Measurements from ENCODE around the gene RAD51B. TPM values are rescaled to one million over a fixed set of nuclear protein-coding genes. Genes with fewer than 3 reads are reported as not detected.
A peak's percentile ranks its signal among the peaks of the same experiment; 100 is the strongest.

The RAD51B gene
- total RNA-seq, 4 donors from 2014 or later, result 19.6 to 39.7 (median 25.4) TPM

DNA sequence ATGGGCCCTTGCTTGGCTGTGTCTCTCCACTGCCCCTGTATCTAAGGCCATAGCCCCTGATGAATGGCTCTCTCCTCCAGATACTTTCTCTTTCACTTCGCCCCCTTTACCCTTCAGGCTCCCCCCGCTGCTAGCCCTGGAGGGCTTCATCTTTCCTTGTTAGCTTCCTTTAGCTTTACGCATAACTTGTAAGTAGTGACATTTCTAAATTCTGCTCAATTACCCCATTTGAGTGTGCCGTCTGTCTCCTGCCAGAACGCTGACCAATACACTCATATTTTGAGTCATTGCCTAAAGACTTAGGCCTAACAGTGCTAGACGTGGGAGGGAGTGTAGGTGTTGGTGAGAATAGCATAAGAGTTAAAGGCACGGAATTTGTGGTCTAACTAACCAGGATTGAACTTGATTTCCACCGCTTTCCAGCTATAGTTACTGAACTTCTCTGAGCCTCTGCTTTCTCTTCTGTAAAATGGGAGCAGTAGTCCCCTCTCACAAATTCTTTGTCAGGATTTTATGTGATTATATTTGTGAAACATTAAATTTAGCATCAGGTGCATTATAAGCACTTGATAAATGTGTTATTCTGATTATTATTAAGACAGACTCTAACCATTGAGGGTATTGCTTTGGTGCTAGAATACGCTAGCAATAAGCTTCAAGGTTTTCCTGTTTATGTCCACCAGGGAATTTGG is 844.0 kb downstream of the RAD51B start:
- 84% methylated on average over 9 of the region's 9 CpGs for WGBS
- Histone ChIP-seq H3K9me3 (no peaks in the 10 kb centered on the region), H3K36me3 (no peaks in the 10 kb centered on the region), H3K4me1 (peaks cover 49% of the 10 kb centered on the region), H3K27me3 (no peaks in the 10 kb centered on the region), H3K4me3 (no peak overlapping the region), H3K27ac (no peak overlapping the region)
- TF ChIP-seq EP300 (IDR thresholded peaks at IDR 0.05) (no peak), POLR2A (IDR thresholded peaks at IDR 0.05) (no peak), POLR2AphosphoS5 (IDR thresholded peaks at IDR 0.05) (no peak)
- TF ChIP-seq, protein P1, sequence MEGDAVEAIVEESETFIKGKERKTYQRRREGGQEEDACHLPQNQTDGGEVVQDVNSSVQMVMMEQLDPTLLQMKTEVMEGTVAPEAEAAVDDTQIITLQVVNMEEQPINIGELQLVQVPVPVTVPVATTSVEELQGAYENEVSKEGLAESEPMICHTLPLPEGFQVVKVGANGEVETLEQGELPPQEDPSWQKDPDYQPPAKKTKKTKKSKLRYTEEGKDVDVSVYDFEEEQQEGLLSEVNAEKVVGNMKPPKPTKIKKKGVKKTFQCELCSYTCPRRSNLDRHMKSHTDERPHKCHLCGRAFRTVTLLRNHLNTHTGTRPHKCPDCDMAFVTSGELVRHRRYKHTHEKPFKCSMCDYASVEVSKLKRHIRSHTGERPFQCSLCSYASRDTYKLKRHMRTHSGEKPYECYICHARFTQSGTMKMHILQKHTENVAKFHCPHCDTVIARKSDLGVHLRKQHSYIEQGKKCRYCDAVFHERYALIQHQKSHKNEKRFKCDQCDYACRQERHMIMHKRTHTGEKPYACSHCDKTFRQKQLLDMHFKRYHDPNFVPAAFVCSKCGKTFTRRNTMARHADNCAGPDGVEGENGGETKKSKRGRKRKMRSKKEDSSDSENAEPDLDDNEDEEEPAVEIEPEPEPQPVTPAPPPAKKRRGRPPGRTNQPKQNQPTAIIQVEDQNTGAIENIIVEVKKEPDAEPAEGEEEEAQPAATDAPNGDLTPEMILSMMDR (IDR thresholded peaks at IDR 0.05), result no peak
- DNase-seq (ENCODE audit: low spot score in 2 of 2), result no peak

DNA sequence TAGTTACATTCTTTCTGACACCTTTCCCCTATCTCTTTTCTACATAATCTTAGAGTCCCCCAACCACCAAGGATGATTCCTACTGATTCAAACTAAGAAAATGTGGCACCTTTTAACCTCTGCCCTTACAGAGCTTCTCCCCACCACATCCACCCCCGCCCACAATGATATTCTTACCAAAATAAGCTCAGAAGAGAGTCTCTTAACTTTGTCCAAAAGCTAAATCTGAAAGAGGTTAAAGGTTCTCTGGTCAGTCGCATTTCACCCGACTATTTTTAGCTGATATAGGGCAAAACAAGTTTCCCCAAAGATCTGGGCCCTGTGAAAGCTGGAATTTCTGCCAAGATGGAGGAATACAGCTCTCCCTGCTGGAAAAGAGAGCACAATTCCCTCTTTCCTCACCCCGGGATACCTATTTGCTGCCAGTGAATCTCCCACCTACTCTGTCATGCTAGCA is 844.7 kb downstream of the RAD51B start:
- TF ChIP-seq, protein P1 (IDR thresholded peaks at IDR 0.05), result no peak
- TF ChIP-seq POLR2A (IDR thresholded peaks at IDR 0.05), result no peak
- TF ChIP-seq POLR2AphosphoS5 (IDR thresholded peaks at IDR 0.05), result no peak
- no peak for TF ChIP-seq EP300 (IDR thresholded peaks at IDR 0.05)
- H3K4me3 ChIP-seq, result no peak overlapping the region
- no peaks in the 10 kb centered on the region for H3K36me3 ChIP-seq
- no peak for DNase-seq (ENCODE audit: low spot score in 2 of 2)
- H3K9me3 ChIP-seq, result no peaks in the 10 kb centered on the region
- H3K27ac ChIP-seq, result no peak overlapping the region
- 80% methylated on average over 4 of the region's 4 CpGs for WGBS
- H3K27me3 ChIP-seq, result no peaks in the 10 kb centered on the region
- H3K4me1 ChIP-seq, result peaks cover 49% of the 10 kb centered on the region

DNA sequence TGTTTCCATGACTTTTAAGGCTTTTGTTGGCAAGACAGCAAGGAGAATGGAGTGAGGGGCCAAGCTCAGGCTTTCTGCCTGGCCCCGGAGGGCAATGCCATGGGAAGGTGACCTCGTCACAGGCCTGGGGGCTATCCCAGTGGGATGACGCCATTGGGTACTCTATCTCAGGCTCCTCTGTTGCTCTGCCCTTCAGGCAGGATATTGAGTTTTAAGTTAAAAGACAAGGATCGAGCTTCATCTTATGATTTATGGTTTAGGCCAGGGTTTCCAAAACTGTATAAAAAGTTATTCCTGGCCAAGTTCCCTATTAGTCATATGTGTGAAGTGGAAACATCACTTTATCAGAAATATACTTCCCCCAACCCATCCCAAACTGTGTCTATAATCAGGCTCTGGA is 845.6 kb downstream of the RAD51B start:
- Histone ChIP-seq H3K9me3 (no peaks in the 10 kb centered on the region), H3K27me3 (no peaks in the 10 kb centered on the region), H3K4me3 (no peak overlapping the region), H3K27ac (no peak overlapping the region), H3K36me3 (no peaks in the 10 kb centered on the region), H3K4me1 (peaks cover 50% of the 10 kb centered on the region)
- TF ChIP-seq POLR2AphosphoS5 (IDR thresholded peaks at IDR 0.05), result no peak
- no peak for TF ChIP-seq POLR2A (IDR thresholded peaks at IDR 0.05)
- TF ChIP-seq, protein P1 (IDR thresholded peaks at IDR 0.05), result no peak
- TF ChIP-seq EP300 (IDR thresholded peaks at IDR 0.05), result no peak
- WGBS, result 33% methylated on average over 4 of the region's 4 CpGs
- no peak for DNase-seq (ENCODE audit: low spot score in 2 of 2)

DNA sequence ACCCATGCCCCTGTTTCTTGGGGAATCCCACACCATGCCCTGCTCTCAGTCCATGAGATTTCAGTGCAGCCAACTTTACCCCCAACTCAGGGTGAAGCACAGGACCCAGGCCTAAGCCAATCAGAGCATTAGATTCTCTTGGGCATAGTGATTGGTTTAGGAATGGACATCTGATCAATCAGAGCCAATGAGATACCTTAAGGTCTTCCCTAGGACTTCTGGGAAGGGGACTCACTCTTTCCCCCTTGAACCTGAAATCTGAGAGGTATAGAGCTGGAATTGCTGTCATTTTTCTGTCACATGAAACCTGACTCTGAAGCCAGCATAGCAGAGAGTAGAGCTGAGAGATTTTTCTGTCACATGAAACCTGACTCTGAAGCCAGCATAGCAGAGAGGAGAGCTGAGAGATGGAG is 846.2 kb downstream of the RAD51B start:
- H3K4me3 ChIP-seq, result no peak overlapping the region
- no peaks in the 10 kb centered on the region for H3K27me3 ChIP-seq
- no peaks in the 10 kb centered on the region for H3K36me3 ChIP-seq
- TF ChIP-seq, protein P1 (IDR thresholded peaks at IDR 0.05), result no peak
- TF ChIP-seq POLR2A (IDR thresholded peaks at IDR 0.05) (no peak), POLR2AphosphoS5 (IDR thresholded peaks at IDR 0.05) (no peak), EP300 (IDR thresholded peaks at IDR 0.05) (no peak)
- peak overlapping the region; percentile 4 for H3K27ac ChIP-seq
- no peaks in the 10 kb centered on the region for H3K9me3 ChIP-seq
- DNase-seq (ENCODE audit: low spot score in 2 of 2), result no peak
- H3K4me1 ChIP-seq, result peaks cover 57% of the 10 kb centered on the region

DNA sequence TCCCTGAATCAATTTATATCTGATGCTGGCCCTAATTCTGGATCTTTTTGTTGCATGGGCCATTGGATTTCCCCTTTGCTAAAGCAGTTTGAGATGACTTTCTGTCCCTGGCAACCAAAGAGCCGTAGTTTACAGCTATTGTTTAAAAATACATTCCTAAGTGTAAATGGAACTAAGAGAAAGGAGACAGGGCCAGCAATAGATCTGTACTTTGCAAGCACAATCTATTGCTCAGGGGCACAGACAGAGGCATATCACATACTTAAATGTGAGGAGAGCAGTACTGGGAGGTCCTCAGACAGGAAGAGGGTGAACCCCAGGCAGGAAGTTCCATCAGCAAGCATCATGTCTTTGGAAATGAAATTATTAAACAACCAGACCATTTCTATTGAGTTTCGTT is 846.7 kb downstream of the RAD51B start:
- no peaks in the 10 kb centered on the region for H3K36me3 ChIP-seq
- TF ChIP-seq POLR2AphosphoS5 (IDR thresholded peaks at IDR 0.05) (no peak), EP300 (IDR thresholded peaks at IDR 0.05) (no peak), POLR2A (IDR thresholded peaks at IDR 0.05) (no peak)
- TF ChIP-seq, protein P1 (IDR thresholded peaks at IDR 0.05), result no peak
- H3K4me1 ChIP-seq, result peaks cover 61% of the 10 kb centered on the region
- H3K9me3 ChIP-seq, result no peaks in the 10 kb centered on the region
- 59% methylated on average over 2 of the region's 2 CpGs for WGBS
- H3K27me3 ChIP-seq, result no peaks in the 10 kb centered on the region
- no peak for DNase-seq (ENCODE audit: low spot score in 2 of 2)
- H3K27ac ChIP-seq, result peak overlapping the region; percentile 4
- no peak overlapping the region for H3K4me3 ChIP-seq
